NCI-H774 (cell line): ENCODE measurements around the gene CTRB2.

Experiments used
- DNase-seq: peaks from one replicate; lab custom pipeline; 2025; lab: John Stamatoyannopoulos, UW

CTRB2 gene

GRCh38 chr16:75160386-75160785, 46.6 kb downstream of the CTRB2 start:
- no peak for DNase-seq
